Stimulated activated CD4-positive, alpha-beta T cell treated with anti-CD3 and anti-CD28 coated beads, Interleukin-1b, Interleukin-23, amount 100 ng/mL, for 48 hours (primary cell): ENCODE results near the gene BICD1.

Experiments
- DNase-seq: peaks from one replicate; pipeline ENCODE4 v3.0.0-alpha.2; 2020

Gene BICD1

GRCh38 chr12:32418903-32419519 lies 312.4 kb downstream of the BICD1 start:
- DNase-seq, result no peak

- no peak for DNase-seq
Measured at GRCh38 chr12:32419520-32419960, 312.9 kb downstream of the BICD1 start.

GRCh38 chr12:32420356-32420755 lies 313.7 kb downstream of the BICD1 start:
- no peak for DNase-seq

GRCh38 chr12:32423559-32423958 lies 316.9 kb downstream of the BICD1 start:
- DNase-seq, result no peak

GRCh38 chr12:32431025-32431424 lies 324.4 kb downstream of the BICD1 start:
- DNase-seq, result no peak
